K562 (cell line): Measurements from ENCODE around the gene CCDC136. TPM values are rescaled to one million over a fixed set of nuclear protein-coding genes. Genes with fewer than 3 reads are reported as not detected.

Experiments used
- BRCA1 ChIP-seq, 2 experiments: fragments of 450-650 bp in 1 of 2; sonication (generic) in 1 of 2; formaldehyde crosslinking in 1 of 2; IDR thresholded peaks; 2 replicates each; pipeline versions ENCODE4 v1.5.0 to v1.6.1; 2017 to 2020; ENCODE audit warnings: mild to moderate bottlenecking in 1 of 2, missing genetic modification reagents in 1 of 2
- E2F5 ChIP-seq: sonication (generic); formaldehyde crosslinking; IDR thresholded peaks from 2 replicates; pipeline ENCODE4 v1.8.0; 2022; ENCODE audit warnings: mild to moderate bottlenecking, missing genetic modification reagents
- HDAC8 ChIP-seq: fragments of 450-650 bp; IDR thresholded peaks from 2 replicates; pipeline ENCODE4 v1.6.1; 2016; ENCODE audit warnings: mild to moderate bottlenecking, missing genetic modification characterization, moderate library complexity, missing compliant biosample characterization
- HNRNPK ChIP-seq: fragments of 200-400 bp; formaldehyde crosslinking; IDR thresholded peaks from one replicate; pipeline ENCODE4 v1.6.1; 2018; ENCODE audit warnings: mild to moderate bottlenecking, low read depth, low read length; ENCODE audit not compliant: poor library complexity, severe bottlenecking
- KAT8 ChIP-seq: fragments of 450-650 bp; IDR thresholded peaks from 2 replicates; pipeline ENCODE4 v1.6.1; 2016; ENCODE audit warnings: low read depth, mild to moderate bottlenecking
- OTX1 ChIP-seq: fragments of 450-650 bp; formaldehyde crosslinking; IDR thresholded peaks from 2 replicates; pipeline ENCODE4 v1.4.0; 2022; ENCODE audit warnings: mild to moderate bottlenecking
- TRIM25 ChIP-seq: fragments of 450-650 bp; IDR thresholded peaks from 2 replicates; pipeline ENCODE4 v1.7.0; 2016; ENCODE audit warnings: borderline replicate concordance
- ZBTB11 ChIP-seq, 3 experiments: fragments of 200-800 bp in 1 of 3; fragments of 250-450 bp in 1 of 3; fragments of 450-650 bp in 1 of 3; sonication (Bioruptor Pico) in 1 of 3; sonication (Bioruptor generic) in 1 of 3; formaldehyde crosslinking in 1 of 3; IDR thresholded peaks; 2 replicates each; pipeline versions ENCODE4 v1.6.1 to v1.8.0; 2016 to 2022; ENCODE audit warnings: mild to moderate bottlenecking in 2 of 3, missing genetic modification characterization in 2 of 3, missing compliant biosample characterization in 1 of 3, moderate library complexity in 1 of 3
- ZMIZ1 ChIP-seq, 2 experiments: fragments of 150-350 bp in 1 of 2; IDR thresholded peaks; 2 replicates each; pipeline ENCODE4 v1.6.1; 2012 to 2016; ENCODE audit warnings: low read depth in 2 of 2, low read length in 2 of 2, mild to moderate bottlenecking in 1 of 2, moderate library complexity in 1 of 2
- ZNF347 ChIP-seq: fragments of 450-650 bp; formaldehyde crosslinking; IDR thresholded peaks from 2 replicates; pipeline ENCODE4 v1.4.0; 2020; ENCODE audit warnings: low read depth, mild to moderate bottlenecking, moderate library complexity
- ZNF41 ChIP-seq: fragments of 250-450 bp; sonication (Bioruptor Pico); conservative IDR thresholded peaks from 2 replicates; pipeline ENCODE4 v1.4.0; 2020; ENCODE audit warnings: mild to moderate bottlenecking
- ZNF740 ChIP-seq, 3 experiments: fragments of 200-800 bp in 1 of 3; sonication (Bioruptor generic) in 1 of 3; sonication (generic) in 1 of 3; formaldehyde crosslinking in 1 of 3; IDR thresholded peaks; 2 replicates each; pipeline versions ENCODE4 v1.6.1 to v1.8.0; 2016 to 2022; ENCODE audit warnings: mild to moderate bottlenecking in 2 of 3, missing compliant biosample characterization in 2 of 3, missing genetic modification characterization in 2 of 3, missing genetic modification reagents in 1 of 3
- polyA plus RNA-seq, 8 experiments: library from polyadenylated mRNA; depleted of rRNA in 4 of 8; stranded (reverse) in 5 of 8; unstranded in 3 of 8; fragments of >200 nt; fragmentation: Nextera tagmentation in 2 of 8; fragmentation: Illumina TruSeq in 1 of 8; extraction: Ambion mirVana in 2 of 8; extraction: Trizol in 1 of 8; gene quantifications; 2 replicates each; pipeline versions ENCODE4 v1.2.1 to v1.2.3, GENCODE V29; 2011 to 2014; ENCODE audit warnings: inconsistent platforms in 1 of 8, missing spikeins in 1 of 8
- total RNA-seq, 7 experiments: library from RNA; depleted of rRNA in 6 of 7; stranded (reverse); fragments of >200 nt in 6 of 7; fragmentation: Illumina TruSeq in 2 of 7; extraction: Trizol in 2 of 7; gene quantifications; 2 replicates each; pipeline versions ENCODE4 v1.2.1 to v1.2.3, GENCODE V29; 2011 to 2021; ENCODE audit warnings: low replicate concordance in 1 of 7

The CCDC136 gene
- total and polyA plus RNA-seq, 9 of the 15 experiments (the other 6 are each of a cell fraction or from before 2014, with no cell fraction given) = 2.4 to 40.8 (median 26.5) TPM

GRCh38 chr7:128791121-128791971 is at the start of gene CCDC136 (continued):
- TF ChIP-seq ZBTB11 (CRISPR knock-in tag; IDR thresholded peaks at IDR 0.05) = peak in 1 of 3 experiments; percentile 86; a peak in 2 of 6 replicates
- TF ChIP-seq HDAC8 (tag) = no peak
- peak; percentile 85 for TF ChIP-seq OTX1 (CRISPR knock-in tag)
- TF ChIP-seq BRCA1 (IDR thresholded peaks at IDR 0.05) = no peak
- no peak for TF ChIP-seq BRCA1 (CRISPR knock-in tag; IDR thresholded peaks at IDR 0.05)
- TF ChIP-seq ZNF740 (CRISPR knock-in tag; IDR thresholded peaks at IDR 0.05) = no peak
- TF ChIP-seq ZNF740 (tag; IDR thresholded peaks at IDR 0.05) = no peak
- TF ChIP-seq ZMIZ1 (IDR thresholded peaks at IDR 0.05; ENCODE audit: low read depth in 2 of 2, low read length in 2 of 2) = no peak
- peak; percentile 76 for TF ChIP-seq HNRNPK
- no peak for TF ChIP-seq TRIM25
- no peak for TF ChIP-seq E2F5
- 0 out of 2 replicates have a peak, but pooled peaks have one; percentile 23 for TF ChIP-seq ZNF41
- TF ChIP-seq ZNF347 (CRISPR knock-in tag) = no peak
- no peak for TF ChIP-seq KAT8
